H1 (cell line): ENCODE results near the gene CCDC183. TPM values are rescaled to one million over a fixed set of nuclear protein-coding genes. Genes with fewer than 3 reads are reported as not detected.
"Not testable (repeated sequence)": the region's sequence is repeated elsewhere in the genome, so short reads cannot be mapped to it uniquely, and the experiment has no call there.

ENCODE experiments used
- CTCF ChIA-PET: fragments of 300-600 bp; sonication (Branson Sonifier 250); formaldehyde crosslinking; loops from one replicate; lab custom pipeline; 2021; ENCODE audit not compliant: partially characterized antibody; lab: Charles Lee
- POLR2A ChIA-PET: fragments of 300-600 bp; sonication (Branson Sonifier 250); formaldehyde crosslinking; loops from one replicate; lab custom pipeline; 2021; ENCODE audit warnings: inconsistent platforms; ENCODE audit not compliant: partially characterized antibody; lab: Charles Lee
- DNase-seq, 2 experiments: peaks; one replicate each; pipeline versions ENCODE4 v3.0.0 to v3.0.0-alpha.2; 2010 to 2022; ENCODE audit warnings: low spot score in 2 of 2, low read depth in 1 of 2, mixed read lengths in 1 of 2
- FAIRE-seq: peaks from 2 replicates; lab custom pipeline; 2011; peaks lifted over from hg19 to GRCh38; lab: Jason Lieb, UNC
- H2AFZ ChIP-seq: 2 replicates; pipeline ENCODE4 v1.8.1; 2012; ENCODE audit warnings: low read length, inconsistent platforms
- H2AK5ac ChIP-seq: 2 replicates; pipeline ENCODE4 v1.6.1; 2013; ENCODE audit warnings: low read depth, low read length
- H2BK120ac ChIP-seq: replicated peaks from 2 replicates; pipeline ENCODE3; 2013; ENCODE audit warnings: low read depth, low read length, inconsistent platforms
- H2BK12ac ChIP-seq: 2 replicates; pipeline ENCODE4 v1.6.1; 2013; ENCODE audit warnings: low read depth, low read length
- H2BK15ac ChIP-seq: 2 replicates; pipeline ENCODE4 v1.6.1; 2013; ENCODE audit warnings: low read length
- H2BK20ac ChIP-seq: 2 replicates; pipeline ENCODE4 v1.6.1; 2013; ENCODE audit warnings: low read length
- H2BK5ac ChIP-seq: 2 replicates; pipeline ENCODE4 v1.6.1; 2013; ENCODE audit warnings: low read depth, low read length
- H3K14ac ChIP-seq: 2 replicates; pipeline ENCODE4 v1.6.1; 2013; ENCODE audit warnings: inconsistent platforms; ENCODE audit not compliant: insufficient read length
- H3K18ac ChIP-seq: 2 replicates; pipeline ENCODE4 v1.6.1; 2013; ENCODE audit warnings: low read length; ENCODE audit errors: extremely low read depth
- H3K23ac ChIP-seq: 2 replicates; pipeline ENCODE4 v1.6.1; 2013; ENCODE audit warnings: inconsistent platforms; ENCODE audit not compliant: insufficient read length
- H3K23me2 ChIP-seq: 2 replicates; pipeline ENCODE4 v1.6.1; 2013; ENCODE audit warnings: low read depth, low read length
- H3K27ac ChIP-seq: 2 replicates; pipeline ENCODE4 v1.6.1; 2011; ENCODE audit warnings: low read depth, low read length, inconsistent platforms
- H3K27me3 ChIP-seq, 4 experiments: replicated peaks in 1 of 4; 1 replicate in 1 of 4; 2 replicates in 3 of 4; pipeline versions ENCODE4 v1.6.1 to v1.8.1; 2011 to 2013; ENCODE audit warnings: low read length in 3 of 4, mild to moderate bottlenecking in 3 of 4, inconsistent platforms in 2 of 4, mixed read lengths in 2 of 4, moderate library complexity in 1 of 4; ENCODE audit not compliant: control insufficient read depth in 3 of 4, insufficient read depth in 3 of 4; ENCODE audit errors: extremely low read depth in 1 of 4
- H3K36me3 ChIP-seq, 4 experiments: 2 replicates each; pipeline versions ENCODE4 v1.6.1 to v1.8.1; 2011 to 2013; ENCODE audit warnings: mild to moderate bottlenecking in 4 of 4, low read length in 3 of 4, moderate library complexity in 2 of 4, control low read depth in 1 of 4, inconsistent platforms in 1 of 4; ENCODE audit not compliant: insufficient read depth in 4 of 4, control insufficient read depth in 2 of 4
- H3K4ac ChIP-seq: replicated peaks from 2 replicates; pipeline ENCODE3; 2013; ENCODE audit warnings: low read length, low read depth, mixed read lengths, inconsistent platforms; ENCODE audit not compliant: insufficient read length
- H3K4me1 ChIP-seq, 4 experiments: replicated peaks in 1 of 4; 1 replicate in 1 of 4; 2 replicates in 3 of 4; pipeline versions ENCODE4 v1.6.1 to v1.8.1; 2011 to 2013; ENCODE audit warnings: low read length in 3 of 4, inconsistent platforms in 2 of 4, mixed read lengths in 1 of 4; ENCODE audit not compliant: insufficient read depth in 4 of 4, control insufficient read depth in 3 of 4
- H3K4me2 ChIP-seq, 2 experiments: 2 replicates each; pipeline versions ENCODE4 v1.6.1 to v1.8.1; 2011 to 2013; ENCODE audit warnings: low read depth in 2 of 2, low read length in 2 of 2, control low read depth in 1 of 2, inconsistent platforms in 1 of 2, mild to moderate bottlenecking in 1 of 2; ENCODE audit not compliant: insufficient read depth in 1 of 2
- H3K4me3 ChIP-seq, 4 experiments: fragments of 200-600, 300-600 bp in 1 of 4; sonication (generic), shearing (Covaris generic), sonication (Bioruptor Twin) in 1 of 4; 2 replicates each; pipeline versions ENCODE4 v1.5.1 to v1.8.1; 2011 to 2016; ENCODE audit warnings: low read length in 4 of 4, low read depth in 3 of 4, control low read depth in 2 of 4, inconsistent platforms in 2 of 4, mild to moderate bottlenecking in 2 of 4, mixed read lengths in 1 of 4, moderate library complexity in 1 of 4; ENCODE audit not compliant: insufficient read depth in 2 of 4; ENCODE audit errors: extremely low read depth in 1 of 4
- H3K56ac ChIP-seq: replicated peaks from 2 replicates; pipeline ENCODE3; 2013; ENCODE audit warnings: low read depth, mild to moderate bottlenecking, mixed read lengths, low read length, inconsistent platforms; ENCODE audit not compliant: insufficient read length
- H3K79me1 ChIP-seq: 2 replicates; pipeline ENCODE4 v1.6.1; 2013; ENCODE audit warnings: low read depth, low read length, control low read depth
- H3K79me2 ChIP-seq, 2 experiments: 2 replicates each; pipeline versions ENCODE4 v1.6.1 to v1.8.1; 2012 to 2013; ENCODE audit warnings: low read length in 2 of 2, mild to moderate bottlenecking in 2 of 2, inconsistent platforms in 1 of 2; ENCODE audit not compliant: insufficient read depth in 2 of 2, control insufficient read depth in 1 of 2
- H3K9ac ChIP-seq, 4 experiments: replicated peaks in 1 of 4; 1 replicate in 1 of 4; 2 replicates in 3 of 4; pipeline versions ENCODE4 v1.6.1 to v1.8.1; 2011 to 2013; ENCODE audit warnings: low read depth in 3 of 4, low read length in 3 of 4, control low read depth in 2 of 4, mild to moderate bottlenecking in 2 of 4, moderate library complexity in 2 of 4, inconsistent platforms in 1 of 4; ENCODE audit errors: extremely low read depth in 1 of 4
- H3K9me3 ChIP-seq, 2 experiments: 2 replicates each; pipeline versions ENCODE4 v1.6.1 to v1.8.1; 2012 to 2013; ENCODE audit warnings: mild to moderate bottlenecking in 2 of 2, moderate library complexity in 2 of 2, control low read depth in 1 of 2, inconsistent platforms in 1 of 2, low read depth in 1 of 2, low read length in 1 of 2, mixed read lengths in 1 of 2; ENCODE audit not compliant: insufficient read depth in 2 of 2
- H4K20me1 ChIP-seq, 2 experiments: replicated peaks in 1 of 2; 2 replicates each; pipeline versions ENCODE3 to v1.8.1; 2011 to 2013; ENCODE audit warnings: inconsistent platforms in 2 of 2, low read length in 2 of 2, mild to moderate bottlenecking in 1 of 2; ENCODE audit not compliant: insufficient read depth in 2 of 2, control insufficient read depth in 1 of 2
- H4K5ac ChIP-seq: 2 replicates; pipeline ENCODE4 v1.6.1; 2013; ENCODE audit warnings: low read length, low read depth, mixed read lengths, inconsistent platforms; ENCODE audit not compliant: insufficient read length
- H4K8ac ChIP-seq: 2 replicates; pipeline ENCODE4 v1.8.0; 2013; ENCODE audit warnings: mild to moderate bottlenecking, moderate library complexity, low read length, inconsistent platforms; ENCODE audit not compliant: insufficient read depth; ENCODE audit errors: extremely low read depth
- H4K91ac ChIP-seq: replicated peaks from 2 replicates; pipeline ENCODE3; 2013; ENCODE audit warnings: low read length, mixed read lengths, inconsistent platforms; ENCODE audit not compliant: insufficient read length
- WGBS, 2 experiments: shearing (Covaris generic) in 1 of 2; methylation state at CpG; one replicate each; pipeline versions ENCODE4 v1.1.6 to v1.1.7; 2013 to 2015; ENCODE audit warnings: low lambda C conversion rate in 2 of 2, mixed read lengths in 2 of 2, inconsistent platforms in 1 of 2, low coverage in 1 of 2, missing lambda C conversion rate in 1 of 2; ENCODE audit not compliant: insufficient replicate concordance in 2 of 2, insufficient coverage in 1 of 2, insufficient read length in 1 of 2; ENCODE audit errors: extremely low coverage in 1 of 2, missing lambda C conversion rate in 1 of 2; 5-methylcytosine and 5-hydroxymethylcytosine counted together
- polyA plus RNA-seq, 7 experiments: library from polyadenylated mRNA; depleted of rRNA in 3 of 7; stranded (reverse) in 5 of 7; unstranded in 2 of 7; fragments of >200 nt in 5 of 7; fragments of 200-250 nt in 2 of 7; gene quantifications; 1 replicate in 5 of 7; 2 replicates in 1 of 7; 4 replicates in 1 of 7; pipeline versions ENCODE4 v1.2.1 to v1.2.3, GENCODE V29; 2011 to 2013; ENCODE audit warnings: missing spikeins in 2 of 7, mixed read lengths in 2 of 7
- total RNA-seq: library from RNA; stranded (reverse); fragmentation: NEBNext Ultra II Directional; extraction: Animal tissue kit (Norgen Biotek cat#: 25700); gene quantifications from 2 replicates; pipeline ENCODE4 v1.2.1, GENCODE V29; 2021

The CCDC183 gene
- total and polyA plus RNA-seq, 2 of the 8 experiments (the other 6 are each of a cell fraction or from before 2014, with no cell fraction given) = 0.51 to 1.6 TPM

DNA sequence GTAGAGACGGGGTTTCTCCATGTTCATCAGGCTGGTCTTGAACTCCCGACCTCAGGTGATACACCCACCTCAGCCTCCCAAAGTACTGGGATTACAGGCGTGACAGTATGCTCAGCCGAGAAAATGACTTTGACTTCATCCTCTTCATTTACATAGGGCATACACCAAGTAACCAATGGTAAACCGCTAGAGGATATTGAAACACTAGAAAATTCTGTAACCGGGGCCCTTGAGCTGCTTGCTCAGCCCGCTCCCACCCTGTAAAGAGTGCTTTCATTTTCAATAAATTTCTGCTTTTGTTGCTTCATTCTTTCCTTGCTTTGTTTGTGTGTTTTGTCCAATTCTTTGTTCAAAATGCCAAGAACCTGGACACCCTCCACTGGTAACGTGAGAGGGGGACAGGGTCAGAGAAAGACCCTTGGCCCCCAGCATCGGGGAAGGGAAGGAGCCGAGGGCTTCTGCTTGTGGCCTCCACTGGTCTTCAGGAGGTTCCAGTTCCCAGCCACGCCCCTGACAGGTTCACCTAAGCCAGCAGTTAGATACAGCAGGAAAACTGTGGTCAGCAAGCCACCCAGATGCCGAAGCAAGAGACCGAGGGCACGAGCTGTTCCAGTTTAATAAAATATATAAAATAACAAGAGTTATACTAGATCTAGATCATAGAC is 30.3 kb upstream of the CCDC183 start:
- FAIRE-seq, H2BK5ac ChIP-seq, H3K4me3 ChIP-seq, H4K5ac ChIP-seq, H3K4me2 ChIP-seq, H3K27ac ChIP-seq, H3K79me1 ChIP-seq, H3K18ac ChIP-seq, H3K36me3 ChIP-seq, H3K56ac ChIP-seq, DNase-seq, H3K79me2 ChIP-seq, H2AK5ac ChIP-seq, H3K14ac ChIP-seq, H2BK15ac ChIP-seq, H4K8ac ChIP-seq, H4K91ac ChIP-seq, H2AFZ ChIP-seq, POLR2A ChIA-PET, H3K23ac ChIP-seq, H3K9ac ChIP-seq, H3K27me3 ChIP-seq, H2BK120ac ChIP-seq, H2BK12ac ChIP-seq, H4K20me1 ChIP-seq, H3K23me2 ChIP-seq, H2BK20ac ChIP-seq, H3K4ac ChIP-seq, H3K9me3 ChIP-seq: not testable (repeated sequence)
- 87% methylated on average over 14 of the region's 14 CpGs; no CpG with 5 or more reads in 1 of the 2 experiments for WGBS, 2 experiments
- H3K4me1 ChIP-seq = peaks cover 0 to 13% (median 6%) of the 10 kb centered on the region in 4 experiments; a peak in 4 of 7 replicates
- CTCF ChIA-PET = interaction anchor here (0.9 to 9.6 kb wide), 11 partner anchors 7 to 208 kb away, joined by 3 to 88 read pairs (median 5); partner anchors contain the start of genes AJM1, CCDC183, LCN10 and LCN8
